Measurements from ENCODE around the gene ISCU.
"Not testable (repeated sequence)": the region's sequence is repeated elsewhere in the genome, so short reads cannot be mapped to it uniquely, and the experiment has no call there.

ISCU gene

DNA sequence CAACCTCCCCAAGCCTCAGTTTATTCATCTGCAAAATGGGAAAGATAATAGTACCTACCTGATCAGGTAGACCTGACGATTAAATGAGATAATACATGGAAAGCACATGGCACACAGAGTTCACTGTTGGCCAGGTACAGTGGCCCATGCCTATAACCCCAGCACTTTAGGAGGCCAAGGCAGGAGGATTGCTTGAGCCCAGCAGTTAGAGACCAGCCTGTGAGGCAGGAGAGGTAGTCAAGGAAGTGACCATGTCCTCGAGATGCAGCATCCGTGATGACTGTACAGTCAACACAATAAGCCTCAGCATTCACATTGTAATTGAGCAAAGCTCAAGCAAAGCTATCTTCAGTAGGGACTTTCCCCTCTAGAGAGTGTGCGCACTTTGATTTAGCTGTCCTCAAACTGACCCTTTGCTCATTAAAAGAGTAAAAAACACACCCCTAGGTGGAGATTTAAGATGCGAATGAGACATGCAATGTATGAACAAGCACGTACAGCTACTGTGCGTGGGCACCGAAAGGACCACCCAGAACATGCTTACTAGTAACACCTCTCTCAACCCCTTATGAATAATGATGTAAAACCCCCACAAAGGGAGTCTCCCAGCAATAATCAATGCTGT lies 9.9 kb downstream of the ISCU start:
- DNase-seq: no peak

- DNase-seq: no peak
Observed at GRCh38 chr12:108573317-108573716, 10.9 kb downstream of the ISCU start.

- not testable (repeated sequence) for DNase-seq
Observed at GRCh38 chr12:108574276-108574675, 11.9 kb downstream of the ISCU start.

DNA sequence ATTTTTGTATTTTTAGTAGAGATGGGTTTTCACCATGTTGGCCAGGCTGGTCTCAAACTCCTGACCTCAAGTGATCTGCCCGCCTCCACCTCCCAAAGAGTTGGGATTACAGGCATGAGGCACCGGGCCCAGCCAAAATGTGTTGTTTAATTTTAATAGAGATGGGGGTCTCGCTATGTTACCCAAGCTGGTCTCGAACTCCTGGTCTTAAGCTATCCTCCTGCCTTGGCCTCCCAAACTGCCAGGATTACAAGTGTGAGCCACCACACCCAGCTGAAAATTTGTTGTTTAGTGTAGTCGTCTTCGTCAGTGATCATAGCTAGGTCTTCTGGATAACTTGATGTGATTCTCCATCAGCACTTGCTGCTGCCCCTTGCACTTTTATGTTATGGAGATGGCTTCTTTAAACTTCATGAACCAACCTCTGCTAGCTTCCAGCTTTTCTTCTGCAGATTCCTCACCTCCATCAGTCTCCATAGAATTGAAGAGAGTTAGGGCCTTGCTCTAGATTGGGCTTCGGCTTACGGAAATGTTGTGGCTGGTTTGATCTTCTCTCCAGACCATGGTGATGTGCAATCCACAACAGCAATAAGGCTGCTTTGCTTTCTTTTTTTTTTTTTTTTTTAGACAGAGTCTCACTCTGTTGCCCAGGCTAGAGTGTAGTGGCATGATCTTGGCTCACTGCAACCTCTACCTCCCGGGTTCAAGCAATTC lies 13.0 kb downstream of the ISCU start:
- DNase-seq: no peak

DNA sequence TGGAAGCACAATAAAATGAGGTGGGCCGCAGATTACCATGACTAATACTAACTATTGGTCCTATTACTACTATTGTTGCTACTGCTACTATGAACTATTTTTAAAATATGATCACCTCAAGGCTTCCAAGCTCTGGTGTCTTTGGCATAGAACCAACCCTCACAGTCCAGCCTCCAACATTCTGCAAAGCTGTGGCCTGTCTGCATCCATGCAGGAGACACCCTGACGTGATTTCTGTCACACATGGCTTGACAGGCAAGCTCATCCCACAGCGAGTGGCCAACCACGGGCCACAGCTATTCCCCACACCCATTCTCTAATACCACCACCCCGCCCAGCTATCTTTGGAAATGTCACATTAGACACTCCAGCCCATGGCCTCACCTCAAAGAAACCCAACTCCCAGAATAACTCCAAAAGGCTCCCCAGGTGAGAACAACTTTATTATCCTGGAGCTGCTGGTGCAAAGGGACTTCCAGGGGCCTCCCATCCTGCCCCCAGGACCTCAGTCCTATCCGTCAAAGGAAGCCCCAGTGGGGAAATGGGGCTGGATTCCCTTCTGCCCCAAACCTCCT lies 14.4 kb downstream of the ISCU start:
- no peak for DNase-seq

GRCh38 chr12:108577458-108577857 lies 15.1 kb downstream of the ISCU start:
- no peak for DNase-seq

GRCh38 chr12:108578264-108578663 lies 15.9 kb downstream of the ISCU start:
- no peak for DNase-seq

DNA sequence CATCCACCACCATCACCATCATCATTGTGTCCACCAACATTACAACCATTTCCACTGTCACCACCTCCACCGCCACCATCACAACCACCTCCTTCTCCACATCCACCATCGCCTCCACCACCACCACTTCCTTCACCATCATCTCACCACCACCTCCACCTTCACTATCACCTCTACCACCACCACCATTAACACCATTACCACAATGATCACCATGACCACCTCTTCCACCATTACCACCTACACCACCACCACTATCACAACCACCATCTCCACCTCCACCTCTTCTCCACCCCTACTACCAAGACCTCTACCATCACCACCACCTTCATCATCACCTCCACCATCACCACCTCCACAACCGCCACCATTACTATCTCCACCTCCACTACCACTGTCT lies 16.4 kb downstream of the ISCU start:
- DNase-seq: no peak

GRCh38 chr12:108580531-108580930 lies 18.1 kb downstream of the ISCU start:
- DNase-seq: no peak

DNA sequence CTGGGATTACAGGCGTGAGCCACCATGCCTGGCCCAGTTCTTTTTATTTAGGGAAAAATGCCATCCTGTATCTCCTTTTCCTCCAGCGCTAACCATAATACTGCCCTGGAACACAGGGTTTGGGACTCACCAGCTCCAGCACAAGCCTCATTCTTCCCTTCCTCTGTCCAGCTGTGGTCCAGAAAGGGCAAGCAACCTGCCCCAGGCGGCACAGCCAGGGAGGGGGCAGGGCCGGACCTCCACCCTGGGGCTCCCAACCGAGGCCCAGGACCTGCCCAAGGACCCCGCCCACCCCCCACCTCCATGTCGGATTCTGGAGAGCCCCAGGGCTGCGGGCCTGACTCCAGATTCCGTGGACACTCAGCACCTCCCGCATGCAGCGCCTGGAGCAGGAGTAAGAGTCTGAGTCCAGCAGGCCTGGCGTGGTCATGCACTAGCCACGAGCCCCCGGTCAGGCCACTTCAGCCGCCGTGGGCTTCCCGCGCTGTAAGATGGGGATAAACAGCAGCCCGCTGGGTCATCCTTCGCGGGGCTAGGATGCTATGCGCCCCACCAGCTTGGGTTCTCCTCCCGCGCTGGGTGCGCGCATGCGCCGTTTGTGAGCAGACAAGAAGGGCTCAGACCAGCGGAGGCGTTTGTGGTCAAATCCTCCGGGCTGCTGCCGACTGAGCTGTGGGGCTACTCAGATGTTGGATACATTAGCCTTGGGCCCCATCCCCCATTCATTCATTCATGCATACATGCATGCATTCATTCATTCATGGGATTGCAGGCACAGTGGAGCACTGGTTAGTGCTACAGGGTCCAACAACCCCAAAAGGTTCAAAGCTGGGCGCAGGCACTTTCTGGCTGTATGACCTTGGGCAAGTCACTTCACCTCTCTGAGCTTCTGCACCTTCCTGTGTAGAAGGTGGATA lies 19.2 kb downstream of the ISCU start:
- no peak for DNase-seq

DNA sequence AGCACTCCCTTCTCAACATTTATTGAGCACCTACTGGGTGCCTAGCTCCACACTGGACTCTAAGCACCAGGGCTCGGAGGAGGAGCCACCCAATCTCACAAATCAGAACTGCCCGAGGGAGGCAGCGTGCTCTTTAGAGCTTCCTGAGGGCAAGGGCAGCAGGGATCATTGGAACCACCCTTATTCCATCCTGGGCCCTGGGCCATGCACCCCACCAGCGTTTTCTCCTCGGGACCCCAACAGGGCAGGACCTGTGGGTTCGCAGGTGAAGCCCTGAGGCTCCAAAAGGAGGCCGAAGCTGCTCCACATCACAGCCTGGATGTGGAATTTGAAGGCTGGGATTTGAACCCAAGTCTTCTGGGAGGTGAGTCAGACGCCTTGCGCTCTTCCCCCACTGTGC lies 20.1 kb downstream of the ISCU start:
- no peak for DNase-seq

- DNase-seq: no peak
Observed at GRCh38 chr12:108582978-108583770, 20.8 kb downstream of the ISCU start.

DNA sequence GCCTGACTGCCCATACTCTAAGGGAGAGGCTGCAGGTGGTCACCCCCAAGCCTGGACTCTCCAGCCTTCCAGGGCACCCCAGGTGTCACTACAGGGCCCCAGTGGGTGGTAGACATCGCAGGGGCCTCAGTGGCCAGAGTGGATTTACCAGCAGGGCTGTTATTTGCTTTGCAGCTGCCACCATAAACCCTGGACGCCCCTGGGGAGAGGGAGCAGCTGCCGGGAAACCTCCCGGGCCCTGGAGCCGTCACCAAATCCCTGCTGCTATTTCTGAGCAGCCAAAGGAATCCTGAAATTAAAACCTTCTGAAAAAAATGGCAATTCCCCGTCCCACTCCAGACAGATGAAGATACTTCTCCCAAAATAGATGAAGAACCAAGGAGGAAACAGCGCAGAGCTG lies 21.6 kb downstream of the ISCU start:
- no peak for DNase-seq

DNA sequence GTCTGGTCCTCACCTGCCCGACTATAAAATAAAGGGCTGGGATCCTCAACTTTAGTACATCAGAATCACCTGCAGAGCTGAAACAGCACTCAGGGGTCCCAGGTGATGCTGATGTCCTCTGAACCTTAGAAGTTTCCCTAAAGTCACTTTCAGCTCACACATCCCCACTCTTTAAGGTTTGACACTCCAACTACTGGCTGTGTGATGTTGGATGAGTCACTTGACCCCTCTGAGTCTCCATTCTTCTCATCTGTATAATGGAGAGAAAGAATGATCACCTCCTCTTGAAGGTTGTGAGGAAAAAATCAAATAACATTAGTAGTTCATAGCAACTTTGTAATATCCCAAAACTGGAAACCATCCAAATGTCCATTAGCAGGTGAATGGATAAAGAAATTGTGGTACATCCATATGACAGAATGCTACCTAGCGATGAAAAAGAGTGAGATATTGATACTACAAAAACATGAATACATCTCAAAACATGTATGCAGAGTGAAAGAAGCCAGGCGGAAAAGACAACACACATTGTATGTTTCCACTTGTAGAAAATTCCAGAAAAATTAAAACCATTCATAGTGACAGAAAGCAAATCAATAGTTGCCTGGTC lies 22.2 kb downstream of the ISCU start:
- DNase-seq: no peak

GRCh38 chr12:108585864-108586263 lies 23.5 kb downstream of the ISCU start:
- DNase-seq: no peak

- no peak for DNase-seq
Observed at GRCh38 chr12:108586306-108586705, 23.9 kb downstream of the ISCU start.

DNA sequence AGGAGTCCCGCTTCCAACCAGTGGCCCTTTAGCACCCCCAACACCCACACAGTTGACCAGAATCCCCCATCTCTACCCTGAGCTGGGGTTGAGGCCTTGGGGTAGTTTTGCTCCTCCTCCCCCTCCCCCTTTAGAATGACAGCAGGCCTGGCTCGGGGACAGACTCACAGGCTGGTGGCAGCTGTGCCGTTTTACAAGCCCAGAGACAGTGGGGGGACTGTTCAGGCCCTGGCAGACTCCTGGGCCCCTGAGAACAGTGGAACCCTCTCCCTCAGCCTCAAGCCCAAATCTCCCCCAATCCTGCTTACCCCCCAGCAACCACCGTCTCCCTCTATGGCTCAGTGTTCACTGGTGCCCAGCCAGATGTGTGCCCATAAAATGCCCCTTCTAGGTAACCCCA lies 25.4 kb downstream of the ISCU start:
- no peak for DNase-seq

DNA sequence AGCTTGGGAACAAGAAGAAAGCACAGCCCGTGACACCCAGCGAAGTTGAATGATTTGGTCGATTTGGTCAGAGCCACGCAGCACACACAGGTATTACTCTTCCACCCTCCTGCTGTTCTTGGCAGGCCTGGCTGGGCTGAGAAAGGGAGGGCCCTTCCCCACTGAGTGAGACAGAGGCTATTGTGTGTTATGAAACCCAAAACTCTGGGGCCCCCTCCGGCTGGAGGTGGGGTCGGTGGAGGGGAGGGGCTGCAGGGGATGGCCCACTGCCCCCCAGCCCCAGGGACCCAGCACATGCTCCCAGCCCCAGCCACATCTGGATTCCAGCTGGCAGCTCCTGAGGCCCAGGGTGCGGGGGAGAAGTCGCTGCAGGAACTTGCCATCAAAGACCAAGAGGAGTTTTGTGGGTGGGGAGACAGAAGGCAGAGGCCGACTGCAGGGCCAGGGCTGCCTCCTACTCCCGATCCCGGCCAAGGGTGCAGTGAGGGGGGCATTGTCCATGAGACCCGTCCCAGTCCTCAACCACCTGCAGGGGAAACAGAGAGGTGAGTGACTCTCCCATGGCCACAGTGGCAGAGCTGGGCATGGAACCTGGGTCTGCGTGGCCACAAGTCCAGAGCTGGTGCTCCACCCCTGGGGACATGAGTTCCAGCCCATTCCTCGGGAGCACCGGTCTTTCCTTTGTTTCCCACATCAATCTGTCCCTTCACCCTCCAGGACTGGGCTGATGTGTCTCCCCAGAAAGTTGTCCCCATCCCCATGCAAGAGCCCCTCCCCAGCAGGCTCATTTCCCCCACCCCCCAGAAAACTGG lies 26.8 kb downstream of the ISCU start:
- DNase-seq: no peak

- no peak for DNase-seq
Observed at GRCh38 chr12:108589840-108590229, 27.4 kb downstream of the ISCU start.

DNA sequence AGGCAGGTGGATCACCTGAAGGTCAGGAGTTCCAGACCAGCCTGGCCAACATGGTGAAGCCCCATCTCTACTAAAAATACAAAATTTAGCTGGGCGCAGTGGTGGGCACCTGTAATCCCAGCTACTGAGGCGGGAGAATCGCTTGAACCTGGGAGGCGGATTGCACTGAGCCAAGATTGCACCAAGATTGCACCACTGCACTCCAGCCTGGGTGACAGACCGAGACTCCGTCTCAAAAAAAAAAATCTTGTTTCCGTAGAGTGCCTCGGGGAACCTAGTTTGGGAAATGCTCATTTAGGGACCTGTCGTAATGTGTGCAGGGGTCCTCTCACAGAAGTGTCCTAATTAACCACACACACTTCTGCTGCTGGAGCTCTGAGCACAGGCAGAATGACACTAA lies 28.1 kb downstream of the ISCU start:
- not testable (repeated sequence) for DNase-seq

DNA sequence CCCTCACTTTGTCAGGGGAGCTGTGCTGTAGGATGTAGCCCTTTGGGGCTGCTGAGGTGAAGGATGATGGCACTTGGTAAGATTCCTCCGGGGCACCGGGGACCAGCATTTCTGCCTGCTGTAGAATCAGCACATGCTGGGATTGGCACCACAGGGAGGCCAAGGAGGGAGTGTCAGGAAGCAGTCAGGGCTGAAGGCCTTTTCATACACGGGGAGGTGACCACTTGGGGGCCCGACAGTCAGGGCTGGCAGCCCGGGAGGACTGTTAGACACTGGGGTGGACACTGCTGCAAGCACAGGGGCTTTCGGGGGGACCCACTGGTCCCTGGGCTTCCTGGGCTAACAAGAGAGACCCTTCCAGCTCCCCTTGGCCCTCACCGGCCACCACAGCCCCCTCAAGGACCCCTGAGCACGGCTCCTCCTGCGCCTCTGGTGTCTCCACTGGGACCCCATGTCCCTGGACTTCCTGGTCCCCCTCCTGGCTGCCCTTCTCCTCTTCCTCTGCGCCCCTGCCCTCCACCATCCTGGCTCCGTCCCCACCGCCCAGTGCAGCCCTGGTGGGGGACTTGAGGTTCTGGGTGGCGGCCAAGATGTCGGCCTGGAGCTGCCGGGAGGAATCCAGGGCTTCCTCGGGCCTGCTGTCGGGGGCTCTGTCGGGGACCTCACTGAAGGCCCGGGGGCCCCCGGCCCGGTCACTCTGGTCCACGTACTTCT lies 29.0 kb downstream of the ISCU start:
- DNase-seq: no peak
